ENCODE data around the gene MOB3B. TPM values are rescaled to one million over a fixed set of nuclear protein-coding genes. Genes with fewer than 3 reads are reported as not detected.
A peak's percentile ranks its signal among the peaks of the same experiment; 100 is the strongest.

The MOB3B gene
- total and polyA plus RNA-seq, 2 of the 13 experiments (the other 11 are each of a cell fraction or from before 2014, with no cell fraction given) = 0.03 to 0.09 TPM

GRCh38 chr9:27436234-27436633, 93.4 kb downstream of the MOB3B start (continued):
- no peak for TF ChIP-seq ZBTB44 (CRISPR knock-in tag; IDR thresholded peaks at IDR 0.05)
- TF ChIP-seq ZNF749 (CRISPR knock-in tag; IDR thresholded peaks at IDR 0.05; ENCODE audit: borderline replicate concordance) = no peak; the same call in 1 of the 2 replicates
- TF ChIP-seq, protein P1, sequence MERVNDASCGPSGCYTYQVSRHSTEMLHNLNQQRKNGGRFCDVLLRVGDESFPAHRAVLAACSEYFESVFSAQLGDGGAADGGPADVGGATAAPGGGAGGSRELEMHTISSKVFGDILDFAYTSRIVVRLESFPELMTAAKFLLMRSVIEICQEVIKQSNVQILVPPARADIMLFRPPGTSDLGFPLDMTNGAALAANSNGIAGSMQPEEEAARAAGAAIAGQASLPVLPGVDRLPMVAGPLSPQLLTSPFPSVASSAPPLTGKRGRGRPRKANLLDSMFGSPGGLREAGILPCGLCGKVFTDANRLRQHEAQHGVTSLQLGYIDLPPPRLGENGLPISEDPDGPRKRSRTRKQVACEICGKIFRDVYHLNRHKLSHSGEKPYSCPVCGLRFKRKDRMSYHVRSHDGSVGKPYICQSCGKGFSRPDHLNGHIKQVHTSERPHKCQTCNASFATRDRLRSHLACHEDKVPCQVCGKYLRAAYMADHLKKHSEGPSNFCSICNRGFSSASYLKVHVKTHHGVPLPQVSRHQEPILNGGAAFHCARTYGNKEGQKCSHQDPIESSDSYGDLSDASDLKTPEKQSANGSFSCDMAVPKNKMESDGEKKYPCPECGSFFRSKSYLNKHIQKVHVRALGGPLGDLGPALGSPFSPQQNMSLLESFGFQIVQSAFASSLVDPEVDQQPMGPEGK (CRISPR knock-in tag; IDR thresholded peaks at IDR 0.05) = peak; percentile 67; the same call in 1 of the 2 replicates
- TF ChIP-seq RXRA (CRISPR knock-in tag; IDR thresholded peaks at IDR 0.05) = peak; percentile 94; the same call in 1 of the 2 replicates
- TF ChIP-seq, protein P2, sequence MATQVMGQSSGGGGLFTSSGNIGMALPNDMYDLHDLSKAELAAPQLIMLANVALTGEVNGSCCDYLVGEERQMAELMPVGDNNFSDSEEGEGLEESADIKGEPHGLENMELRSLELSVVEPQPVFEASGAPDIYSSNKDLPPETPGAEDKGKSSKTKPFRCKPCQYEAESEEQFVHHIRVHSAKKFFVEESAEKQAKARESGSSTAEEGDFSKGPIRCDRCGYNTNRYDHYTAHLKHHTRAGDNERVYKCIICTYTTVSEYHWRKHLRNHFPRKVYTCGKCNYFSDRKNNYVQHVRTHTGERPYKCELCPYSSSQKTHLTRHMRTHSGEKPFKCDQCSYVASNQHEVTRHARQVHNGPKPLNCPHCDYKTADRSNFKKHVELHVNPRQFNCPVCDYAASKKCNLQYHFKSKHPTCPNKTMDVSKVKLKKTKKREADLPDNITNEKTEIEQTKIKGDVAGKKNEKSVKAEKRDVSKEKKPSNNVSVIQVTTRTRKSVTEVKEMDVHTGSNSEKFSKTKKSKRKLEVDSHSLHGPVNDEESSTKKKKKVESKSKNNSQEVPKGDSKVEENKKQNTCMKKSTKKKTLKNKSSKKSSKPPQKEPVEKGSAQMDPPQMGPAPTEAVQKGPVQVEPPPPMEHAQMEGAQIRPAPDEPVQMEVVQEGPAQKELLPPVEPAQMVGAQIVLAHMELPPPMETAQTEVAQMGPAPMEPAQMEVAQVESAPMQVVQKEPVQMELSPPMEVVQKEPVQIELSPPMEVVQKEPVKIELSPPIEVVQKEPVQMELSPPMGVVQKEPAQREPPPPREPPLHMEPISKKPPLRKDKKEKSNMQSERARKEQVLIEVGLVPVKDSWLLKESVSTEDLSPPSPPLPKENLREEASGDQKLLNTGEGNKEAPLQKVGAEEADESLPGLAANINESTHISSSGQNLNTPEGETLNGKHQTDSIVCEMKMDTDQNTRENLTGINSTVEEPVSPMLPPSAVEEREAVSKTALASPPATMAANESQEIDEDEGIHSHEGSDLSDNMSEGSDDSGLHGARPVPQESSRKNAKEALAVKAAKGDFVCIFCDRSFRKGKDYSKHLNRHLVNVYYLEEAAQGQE (IDR thresholded peaks at IDR 0.05; ENCODE audit: borderline replicate concordance in 1 of 2, low read depth in 1 of 2, low read length in 2 of 2) = peak in 1 of 2 experiments; percentile 78; a peak in 1 of 4 replicates
- no peak for TF ChIP-seq ASH2L (IDR thresholded peaks at IDR 0.05; ENCODE audit: insufficient read length, low read depth, low read length)
- TF ChIP-seq KLF13 (CRISPR knock-in tag; IDR thresholded peaks at IDR 0.05) = no peak
- peak; percentile 45; the same call in 1 of the 2 replicates for TF ChIP-seq ZNF652 (CRISPR knock-in tag; IDR thresholded peaks at IDR 0.05; ENCODE audit: borderline replicate concordance, low read depth)
- TF ChIP-seq ZNF335 (CRISPR knock-in tag; IDR thresholded peaks at IDR 0.05) = peak; percentile 50; the same call in 1 of the 2 replicates
- TF ChIP-seq ZNF781 (CRISPR knock-in tag; IDR thresholded peaks at IDR 0.05; ENCODE audit: borderline replicate concordance, not compliant biosample characterization) = no peak
- peak; percentile 74 for TF ChIP-seq THAP11 (CRISPR knock-in tag; IDR thresholded peaks at IDR 0.05)
- peak; percentile 73; the same call in 1 of the 2 replicates for TF ChIP-seq ZNF841 (CRISPR knock-in tag; IDR thresholded peaks at IDR 0.05; ENCODE audit: borderline replicate concordance)
- TF ChIP-seq, protein P3, sequence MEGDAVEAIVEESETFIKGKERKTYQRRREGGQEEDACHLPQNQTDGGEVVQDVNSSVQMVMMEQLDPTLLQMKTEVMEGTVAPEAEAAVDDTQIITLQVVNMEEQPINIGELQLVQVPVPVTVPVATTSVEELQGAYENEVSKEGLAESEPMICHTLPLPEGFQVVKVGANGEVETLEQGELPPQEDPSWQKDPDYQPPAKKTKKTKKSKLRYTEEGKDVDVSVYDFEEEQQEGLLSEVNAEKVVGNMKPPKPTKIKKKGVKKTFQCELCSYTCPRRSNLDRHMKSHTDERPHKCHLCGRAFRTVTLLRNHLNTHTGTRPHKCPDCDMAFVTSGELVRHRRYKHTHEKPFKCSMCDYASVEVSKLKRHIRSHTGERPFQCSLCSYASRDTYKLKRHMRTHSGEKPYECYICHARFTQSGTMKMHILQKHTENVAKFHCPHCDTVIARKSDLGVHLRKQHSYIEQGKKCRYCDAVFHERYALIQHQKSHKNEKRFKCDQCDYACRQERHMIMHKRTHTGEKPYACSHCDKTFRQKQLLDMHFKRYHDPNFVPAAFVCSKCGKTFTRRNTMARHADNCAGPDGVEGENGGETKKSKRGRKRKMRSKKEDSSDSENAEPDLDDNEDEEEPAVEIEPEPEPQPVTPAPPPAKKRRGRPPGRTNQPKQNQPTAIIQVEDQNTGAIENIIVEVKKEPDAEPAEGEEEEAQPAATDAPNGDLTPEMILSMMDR (CRISPR knock-in tag; IDR thresholded peaks at IDR 0.05) = no peak
- 0 out of 2 replicates have a peak, but pooled peaks have one; percentile 50 for TF ChIP-seq HMGXB3 (CRISPR knock-in tag; IDR thresholded peaks at IDR 0.05; ENCODE audit: borderline replicate concordance)
- peak; percentile 89 for TF ChIP-seq FOXP1 (IDR thresholded peaks at IDR 0.05)
- TF ChIP-seq FOXP1 (CRISPR knock-in tag; IDR thresholded peaks at IDR 0.05) = peak; percentile 99

Measured in HepG2 (cell line).